Measurements from ENCODE around the gene VPS54. TPM values are rescaled to one million over a fixed set of nuclear protein-coding genes. Genes with fewer than 3 reads are reported as not detected.
A peak's percentile ranks its signal among the peaks of the same experiment; 100 is the strongest.

The VPS54 gene
- total RNA-seq, 2 experiments from 2014 or later: 9.5 to 10.8 TPM

DNA sequence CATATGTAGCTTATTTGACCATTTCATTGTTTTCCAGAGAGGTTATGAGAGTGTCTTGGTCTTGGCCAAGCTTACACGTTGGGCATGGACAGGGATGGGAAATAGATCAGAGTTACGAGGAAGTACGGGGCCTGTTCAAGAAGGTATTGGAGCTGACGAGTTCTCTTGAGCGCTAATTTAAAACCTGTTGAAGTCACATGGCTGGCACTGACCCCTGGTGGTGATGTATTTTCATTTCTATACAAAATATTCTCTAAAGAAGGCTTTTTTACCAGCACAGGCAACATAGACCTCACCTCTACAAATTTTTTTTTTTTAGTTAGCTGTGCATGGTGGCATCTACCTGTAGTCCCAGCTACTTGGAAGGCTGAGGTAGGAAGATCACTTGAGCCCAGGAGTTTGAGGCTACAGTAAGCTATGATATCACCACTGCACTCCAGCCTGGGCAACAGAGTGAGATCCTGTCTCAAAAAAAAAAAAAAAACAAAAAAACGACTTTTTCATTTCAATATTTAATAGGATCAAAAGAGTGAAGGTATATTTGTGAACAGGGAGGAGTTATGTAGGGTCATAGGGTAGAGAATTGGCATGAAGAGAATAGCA, 157.9 kb downstream of the VPS54 start:
- peaks cover 83% of the 10 kb centered on the region for H3K36me3 Mint-ChIP-seq (ENCODE audit: low read depth)
- peak overlapping the region; percentile 24 for H3K27ac Mint-ChIP-seq
- intact Hi-C loops (cut with DNase I, micrococcal nuclease): loop anchor here (1.0 to 5.0 kb wide), 4 partner anchors 64 to 1404 kb away; no protein-coding TSS in a partner anchor

DNA sequence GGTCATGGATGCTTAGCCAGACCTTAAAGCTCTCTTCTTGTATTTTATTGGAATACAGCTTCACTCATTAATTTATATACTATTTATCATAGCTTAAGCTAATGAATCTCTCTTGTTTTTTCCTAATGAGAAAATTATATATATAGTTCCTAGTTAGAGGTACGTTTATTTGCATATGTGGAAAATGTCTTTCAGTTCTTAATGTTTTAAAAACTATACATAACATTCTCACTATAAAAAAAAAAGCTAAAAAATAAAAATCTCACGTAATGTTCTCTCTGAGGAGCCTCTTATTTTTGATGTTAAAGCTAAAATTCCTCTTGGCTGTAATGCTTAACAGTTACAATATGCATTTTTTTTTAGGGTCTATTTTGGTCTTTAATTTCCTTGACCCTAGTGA, 160.9 kb downstream of the VPS54 start:
- Mint-ChIP-seq H3K27me3 (no peaks in the 10 kb centered on the region), H3K36me3 (ENCODE audit: low read depth) (peaks cover 63% of the 10 kb centered on the region), H3K27ac (peak overlapping the region; percentile 68), H3K9me3 (no peaks in the 10 kb centered on the region), H3K4me3 (no peak overlapping the region), H3K4me1 (ENCODE audit: low read depth) (peaks cover 50% of the 10 kb centered on the region)
- TF ChIP-seq CTCF (IDR thresholded peaks at IDR 0.05): no peak
- Histone ChIP-seq H3K36me3 (ENCODE audit: insufficient read depth, low read length) (peaks cover 46% of the 10 kb centered on the region), H3K4me1 (ENCODE audit: insufficient read depth, low read length) (peaks cover 25% of the 10 kb centered on the region), H3K27me3 (ENCODE audit: control insufficient read depth in 1 of 2, insufficient read depth in 2 of 2, low read length in 2 of 2) (no peaks in the 10 kb centered on the region), H3K9me3 (ENCODE audit: control insufficient read depth in 1 of 2, insufficient read depth in 1 of 2, low read length in 2 of 2) (no peaks in the 10 kb centered on the region), H3K27ac (ENCODE audit: low read depth in 1 of 2, low read length in 2 of 2) (no peak overlapping the region), H3K4me3 (ENCODE audit: low read length) (no peak overlapping the region)
- intact Hi-C loops (cut with DNase I, micrococcal nuclease): loop anchor here in 1 of 2 experiments (2.0 to 5.0 kb wide), 2 partner anchors 15 to 266 kb away; no protein-coding TSS in a partner anchor
- DNase-seq (no peak), ATAC-seq (ENCODE audit: poor library complexity) (no peak)
- ChIA-PET CTCF (interaction anchor here (0.9 to 9.6 kb wide), 2 partner anchors 16 to 269 kb away, joined by 3 to 50 read pairs; partner anchors contain the start of genes MDH1, UGP2 and WDPCP), POLR2A (interaction anchor here (7.8 kb wide), 1 partner anchor 17 kb away, joined by 93 read pairs; the partner anchor contains the start of gene UGP2)

More for the DNA sequence above, 157.9 kb downstream of the VPS54 start:
- no peaks in the 10 kb centered on the region for H3K27me3 Mint-ChIP-seq
- Histone ChIP-seq H3K27ac (ENCODE audit: low read depth in 1 of 2, low read length in 2 of 2) (no peak overlapping the region), H3K4me3 (ENCODE audit: low read length) (no peak overlapping the region), H3K36me3 (ENCODE audit: insufficient read depth, low read length) (peaks cover 57% of the 10 kb centered on the region), H3K27me3 (ENCODE audit: control insufficient read depth in 1 of 2, insufficient read depth in 2 of 2, low read length in 2 of 2) (no peaks in the 10 kb centered on the region), H3K9me3 (ENCODE audit: control insufficient read depth in 1 of 2, insufficient read depth in 1 of 2, low read length in 2 of 2) (no peaks in the 10 kb centered on the region), H3K4me1 (ENCODE audit: insufficient read depth, low read length) (peaks cover 11% of the 10 kb centered on the region)
- ChIA-PET POLR2A (interaction anchor here (0.7 to 7.8 kb wide), 5 partner anchors 8 to 273 kb away, joined by 3 to 93 read pairs (median 5); partner anchors contain the start of genes MDH1, UGP2 and WDPCP), CTCF (interaction anchor here (0.6 to 3.3 kb wide), 33 partner anchors 9 to 467 kb away, joined by 3 to 39 read pairs (median 4); partner anchors contain the start of genes UGP2 and WDPCP)
- peak; percentile 70 for TF ChIP-seq CTCF (IDR thresholded peaks at IDR 0.05)
- DNase-seq (peak; percentile 43 to 86 (median 56)), ATAC-seq (ENCODE audit: poor library complexity) (peak; percentile 68)
- H3K9me3 Mint-ChIP-seq: no peaks in the 10 kb centered on the region
- peak overlapping the region; percentile 17 for H3K4me3 Mint-ChIP-seq
- peaks cover 39% of the 10 kb centered on the region for H3K4me1 Mint-ChIP-seq (ENCODE audit: low read depth)

DNA sequence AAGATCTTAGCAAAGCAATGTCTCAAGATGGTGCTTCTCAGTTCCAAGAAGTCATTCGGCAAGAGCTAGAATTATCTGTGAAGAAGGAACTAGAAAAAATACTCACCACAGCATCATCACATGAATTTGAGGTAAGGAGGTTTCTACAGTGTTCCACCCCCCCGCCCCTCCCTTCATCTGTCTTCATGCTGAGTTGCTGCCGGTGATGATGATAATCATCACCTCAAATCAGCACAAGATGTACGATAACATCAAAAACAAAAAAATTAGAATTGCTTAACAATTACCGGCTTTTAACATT, 163.0 kb downstream of the VPS54 start:
- peaks cover 67% of the 10 kb centered on the region for H3K4me1 Mint-ChIP-seq (ENCODE audit: low read depth)
- H3K36me3 Mint-ChIP-seq (ENCODE audit: low read depth): peaks cover 47% of the 10 kb centered on the region
- peak overlapping the region; percentile 99 for H3K27ac Mint-ChIP-seq

More for the DNA sequence above, 163.0 kb downstream of the VPS54 start:
- H3K4me3 ChIP-seq (ENCODE audit: low read length): peak overlapping the region; percentile 8
- peak overlapping the region; percentile 56 to 78 for H3K27ac ChIP-seq (ENCODE audit: low read depth in 1 of 2, low read length in 2 of 2)
- H3K9me3 ChIP-seq (ENCODE audit: control insufficient read depth in 1 of 2, insufficient read depth in 1 of 2, low read length in 2 of 2): no peaks in the 10 kb centered on the region
- H3K27me3 ChIP-seq (ENCODE audit: control insufficient read depth in 1 of 2, insufficient read depth in 2 of 2, low read length in 2 of 2): no peaks in the 10 kb centered on the region
- no peak for TF ChIP-seq CTCF (IDR thresholded peaks at IDR 0.05)
- H3K36me3 ChIP-seq (ENCODE audit: insufficient read depth, low read length): peaks cover 28% of the 10 kb centered on the region
- DNase-seq (peak in 13 of 14 experiments; percentile 21 to 91 (median 56)), ATAC-seq (ENCODE audit: poor library complexity) (peak; percentile 93)
- Mint-ChIP-seq H3K27me3 (no peaks in the 10 kb centered on the region), H3K9me3 (no peaks in the 10 kb centered on the region), H3K4me3 (peak overlapping the region; percentile 81)
- POLR2A ChIA-PET: interaction anchor here (0.9 to 7.8 kb wide), 4 partner anchors 11 to 268 kb away, joined by 3 to 93 read pairs (median 4); partner anchors contain the start of genes MDH1, UGP2 and WDPCP
- CTCF ChIA-PET: interaction anchor here (9.6 kb wide), 1 partner anchor 14 kb away, joined by 50 read pairs; the partner anchor contains the start of gene UGP2
- intact Hi-C loops (cut with DNase I, micrococcal nuclease): loop anchor here (1.0 to 5.0 kb wide), 3 partner anchors 16 to 268 kb away; partner anchors contain the start of genes MDH1 (in 1 of the 2) and WDPCP (in 1 of the 2)
- peaks cover 35% of the 10 kb centered on the region for H3K4me1 ChIP-seq (ENCODE audit: insufficient read depth, low read length)

Measured in CD4-positive, alpha-beta T cell (primary cell).